Colonic mucosa (tissue), 4 donors: ENCODE measurements around the gene PIGU. TPM values are rescaled to one million over a fixed set of nuclear protein-coding genes. Genes with fewer than 3 reads are reported as not detected.
A peak's percentile ranks its signal among the peaks of the same experiment; 100 is the strongest.
"Not testable (repeated sequence)": the region's sequence is repeated elsewhere in the genome, so short reads cannot be mapped to it uniquely, and the experiment has no call there.

ENCODE experiments used
- DNase-seq: peaks from one replicate; pipeline ENCODE4 v3.0.0-alpha.2; 2020
- H3K27ac ChIP-seq: fragments of 200-600 bp; one replicate; pipeline ENCODE4 v1.8.0; 2021
- H3K27me3 ChIP-seq: fragments of 200-600 bp; one replicate; pipeline ENCODE4 v1.8.0; 2021
- H3K36me3 ChIP-seq: fragments of 200-600 bp; one replicate; pipeline ENCODE4 v1.8.0; 2021
- H3K4me1 ChIP-seq: fragments of 200-600 bp; one replicate; pipeline ENCODE4 v1.8.0; 2021; ENCODE audit warnings: mild to moderate bottlenecking
- H3K4me3 ChIP-seq: fragments of 200-600 bp; one replicate; pipeline ENCODE4 v1.8.0; 2021
- H3K9ac ChIP-seq, 2 donors: one replicate each; pipeline ENCODE4 v1.7.0; 2013; ENCODE audit warnings: control low read depth in 2 of 2, low read depth in 2 of 2, low read length in 2 of 2
- H3K9me3 ChIP-seq: fragments of 200-600 bp; one replicate; pipeline ENCODE4 v1.8.0; 2021
- CTCF ChIP-seq: fragments of 200-600 bp; IDR thresholded peaks from one replicate; pipeline ENCODE4 v1.8.0; 2022; ENCODE audit warnings: antibody characterized with exemption, mild to moderate bottlenecking
- intact Hi-C: fragments of 100-400 bp; cut with DNase I; formaldehyde crosslinking; loops from one replicate; pipeline ENCODE4 v1.14.1; 2022
- total RNA-seq, 2 donors: library from RNA; stranded (reverse); fragmentation: NEBNext Ultra II Directional in 1 of 2; extraction: Animal tissue kit (Norgen Biotek cat#: 25700) in 1 of 2; gene quantifications; one replicate each; pipeline ENCODE4 v1.2.1, GENCODE V29; 2021
- donor health status: healthy.
- donor health status: DM: no; HTN: no; CAD: no.
- donor health status: DM: no; HTN: no; CAD: no.

The PIGU gene
- total RNA-seq, 2 donors from 2014 or later, result 22.3 to 32.6 TPM

GRCh38 chr20:34525709-34526416 lies 151.0 kb downstream of the PIGU start:
- Histone ChIP-seq H3K27ac (peak overlapping the region; percentile 71), H3K4me1 (peaks cover 10% of the 10 kb centered on the region), H3K9me3 (no peaks in the 10 kb centered on the region), H3K36me3 (peaks cover 14% of the 10 kb centered on the region), H3K9ac (peak overlapping the region in 1 of 2 donors; percentile 55), H3K4me3 (no peak overlapping the region), H3K27me3 (no peaks in the 10 kb centered on the region)
- TF ChIP-seq CTCF, result no peak
- intact Hi-C loops, result loop anchor here (10.0 kb wide), 1 partner anchor 211 kb away; no protein-coding TSS in a partner anchor
- DNase-seq, result peak; percentile 87

- Histone ChIP-seq H3K9ac (peak overlapping the region in 1 of 2 donors; percentile 55), H3K4me3 (no peak overlapping the region), H3K4me1 (peaks cover 10% of the 10 kb centered on the region), H3K27ac (peak overlapping the region; percentile 71), H3K27me3 (no peaks in the 10 kb centered on the region), H3K9me3 (no peaks in the 10 kb centered on the region), H3K36me3 (peaks cover 14% of the 10 kb centered on the region)
- no peak for DNase-seq
- intact Hi-C loops, result loop anchor here (10.0 kb wide), 1 partner anchor 211 kb away; no protein-coding TSS in a partner anchor
- TF ChIP-seq CTCF, result no peak
These were observed 151.6 kb downstream of the PIGU start for GRCh38 chr20:34525342-34525708.

- DNase-seq, result peak; percentile 16
- H3K4me1 ChIP-seq, result peaks cover 10% of the 10 kb centered on the region
- H3K9ac ChIP-seq, result no peak overlapping the region
- no peaks in the 10 kb centered on the region for H3K9me3 ChIP-seq
- peaks cover 7% of the 10 kb centered on the region for H3K36me3 ChIP-seq
- H3K4me3 ChIP-seq, result no peak overlapping the region
- no peak overlapping the region for H3K27ac ChIP-seq
- no peaks in the 10 kb centered on the region for H3K27me3 ChIP-seq
- TF ChIP-seq CTCF, result no peak
- intact Hi-C loops, result loop anchor here (10.0 kb wide), 1 partner anchor 210 kb away; no protein-coding TSS in a partner anchor
These were observed 152.5 kb downstream of the PIGU start for GRCh38 chr20:34524426-34524825.

- Histone ChIP-seq H3K9ac (peak overlapping the region; percentile 14 to 47), H3K27me3 (no peaks in the 10 kb centered on the region), H3K27ac (peak overlapping the region; percentile 51), H3K9me3 (no peaks in the 10 kb centered on the region), H3K4me3 (no peak overlapping the region), H3K36me3 (peaks cover 7% of the 10 kb centered on the region), H3K4me1 (peaks cover 13% of the 10 kb centered on the region)
- TF ChIP-seq CTCF, result peak; percentile 24
- DNase-seq, result peak; percentile 65
- intact Hi-C loops, result loop anchor here (10.0 kb wide), 1 partner anchor 208 kb away; no protein-coding TSS in a partner anchor
These were observed 153.7 kb downstream of the PIGU start for GRCh38 chr20:34522969-34523871.

GRCh38 chr20:34519841-34520240 lies 157.1 kb downstream of the PIGU start:
- H3K27ac ChIP-seq, DNase-seq, H3K36me3 ChIP-seq, H3K4me1 ChIP-seq, H3K9me3 ChIP-seq, H3K4me3 ChIP-seq, H3K9ac ChIP-seq, H3K27me3 ChIP-seq: not testable (repeated sequence)
- intact Hi-C loops, result loop anchor here (10.0 kb wide), 1 partner anchor 205 kb away; no protein-coding TSS in a partner anchor

GRCh38 chr20:34518863-34519262 lies 158.0 kb downstream of the PIGU start:
- H3K9ac ChIP-seq, H3K9me3 ChIP-seq, DNase-seq, H3K27ac ChIP-seq, H3K4me3 ChIP-seq, H3K36me3 ChIP-seq, intact Hi-C loops, H3K4me1 ChIP-seq, H3K27me3 ChIP-seq: not testable (repeated sequence)
